ENCODE measurements around the gene TOM1L2. TPM values are rescaled to one million over a fixed set of nuclear protein-coding genes. Genes with fewer than 3 reads are reported as not detected.

Gene TOM1L2
- 29.0 and 34.1 TPM in 2 replicates for total RNA-seq

- no peak for TF ChIP-seq CTCF (IDR thresholded peaks at IDR 0.05; ENCODE audit: insufficient read depth, low read depth, low read length)
- H3K4me3 ChIP-seq (ENCODE audit: low read depth, low read length) = peak within 1 kb of the TSS; percentile 82
- peak; percentile 100 for DNase-seq (ENCODE audit: low read depth)
These were observed at the start of gene TOM1L2, which contains the start of gene DRC3 for GRCh38 chr17:17972126-17972951. Gene TOM1L2, minus strand, starts transcription at chr17:17972400. Its CDS starts 87 bp downstream, at chr17:17972313. Gene DRC3, plus strand, starts transcription at chr17:17972862. Its CDS starts 4,737 bp downstream, at chr17:17977599.

- DNase-seq (ENCODE audit: low read depth) = no peak
- TF ChIP-seq CTCF (IDR thresholded peaks at IDR 0.05; ENCODE audit: insufficient read depth, low read depth, low read length) = no peak
These were observed 49.2 kb upstream of the TOM1L2 start for GRCh38 chr17:18021372-18021771.

GRCh38 chr17:18020971-18021370 is 48.8 kb upstream of the TOM1L2 start:
- DNase-seq (ENCODE audit: low read depth) = no peak

More at GRCh38 chr17:18021372-18021771, 49.2 kb upstream of the TOM1L2 start:
- H3K4me3 ChIP-seq (ENCODE audit: low read depth, low read length) = no peak overlapping the region

GRCh38 chr17:18019838-18020154 is 47.6 kb upstream of the TOM1L2 start:
- DNase-seq (ENCODE audit: low read depth) = no peak
- TF ChIP-seq CTCF (IDR thresholded peaks at IDR 0.05; ENCODE audit: insufficient read depth, low read depth, low read length) = no peak
- H3K4me3 ChIP-seq (ENCODE audit: low read depth, low read length) = no peak overlapping the region

More at GRCh38 chr17:18020971-18021370, 48.8 kb upstream of the TOM1L2 start:
- TF ChIP-seq CTCF (IDR thresholded peaks at IDR 0.05; ENCODE audit: insufficient read depth, low read depth, low read length) = no peak
- H3K4me3 ChIP-seq (ENCODE audit: low read depth, low read length) = no peak overlapping the region

- TF ChIP-seq CTCF (IDR thresholded peaks at IDR 0.05; ENCODE audit: insufficient read depth, low read depth, low read length) = no peak
- H3K4me3 ChIP-seq (ENCODE audit: low read depth, low read length) = no peak overlapping the region
- DNase-seq (ENCODE audit: low read depth) = no peak
These were observed 46.3 kb upstream of the TOM1L2 start for GRCh38 chr17:18018411-18018921.

GRCh38 chr17:18017958-18018357 is 45.8 kb upstream of the TOM1L2 start:
- DNase-seq (ENCODE audit: low read depth) = peak; percentile 68
- H3K4me3 ChIP-seq (ENCODE audit: low read depth, low read length) = no peak overlapping the region
- TF ChIP-seq CTCF (IDR thresholded peaks at IDR 0.05; ENCODE audit: insufficient read depth, low read depth, low read length) = no peak
